ENCODE data around the gene ABLIM1.

GRCh38 chr10:114634609-114634979 is 23.5 kb downstream of the ABLIM1 start:
- TF ChIP-seq SP1 (CRISPR knock-in tag; conservative IDR thresholded peaks at IDR 0.05) (no peak), HMGXB4 (CRISPR knock-in tag; IDR thresholded peaks at IDR 0.05) (no peak), CTCF (IDR thresholded peaks at IDR 0.05) (no peak), USF2 (CRISPR knock-in tag; IDR thresholded peaks at IDR 0.05) (no peak), ZBTB43 (CRISPR knock-in tag; IDR thresholded peaks at IDR 0.05) (no peak), IRF2 (CRISPR knock-in tag; IDR thresholded peaks at IDR 0.05; ENCODE audit: borderline replicate concordance, low read depth) (no peak)
